HG02588 (cell line): ENCODE measurements around the gene SYT8.

Source experiments
- ATAC-seq: cut with Tn5 transposase; IDR thresholded peaks from one replicate; pipeline ENCODE4 v1.9.1; 2021; ENCODE audit warnings: mild to moderate bottlenecking, moderate library complexity; ENCODE audit not compliant: unreplicated experiment

SYT8 gene

GRCh38 chr11:1831338-1832210, 3.2 kb upstream of the SYT8 start:
- no peak for ATAC-seq

DNA sequence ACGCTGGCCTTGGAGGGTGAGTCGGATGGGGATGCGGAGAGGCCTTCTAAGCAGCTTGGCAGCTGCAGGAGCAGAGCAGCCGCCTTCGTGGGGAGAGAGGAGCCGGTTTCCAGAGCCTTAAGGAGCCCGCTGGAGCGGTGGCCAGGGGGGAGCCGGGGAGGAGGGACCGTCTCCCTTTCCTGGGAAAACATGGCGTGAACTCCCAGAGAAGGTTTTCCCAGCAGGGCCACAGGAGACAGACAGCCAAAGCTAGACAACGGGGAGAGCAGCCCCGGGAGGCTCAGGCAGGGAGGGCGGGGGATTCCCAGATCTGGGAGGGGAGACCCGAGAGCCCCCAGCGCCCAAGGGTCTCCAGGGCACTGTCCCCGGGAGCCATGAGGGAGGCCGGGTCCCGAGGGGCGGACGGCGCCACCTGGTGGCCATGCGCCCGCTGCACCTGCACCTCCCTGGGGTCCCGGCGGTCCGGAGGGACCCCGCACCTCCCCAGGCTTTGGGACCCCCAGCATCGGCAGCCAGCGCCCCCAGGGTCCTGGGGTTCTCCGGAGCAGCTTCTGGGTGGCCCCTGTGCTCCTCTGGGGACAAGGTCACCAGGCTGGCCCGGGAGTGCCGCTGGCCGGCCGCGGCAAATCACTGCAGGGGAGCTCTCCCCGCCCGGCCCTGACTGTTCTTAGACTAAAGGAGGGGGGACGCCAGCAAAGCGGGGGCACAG, 2.4 kb upstream of the SYT8 start:
- no peak for ATAC-seq

GRCh38 chr11:1832920-1833295, 1.9 kb upstream of the SYT8 start:
- no peak for ATAC-seq

- no peak for ATAC-seq
These were observed 654 bp upstream of the SYT8 start for GRCh38 chr11:1834062-1834610.

DNA sequence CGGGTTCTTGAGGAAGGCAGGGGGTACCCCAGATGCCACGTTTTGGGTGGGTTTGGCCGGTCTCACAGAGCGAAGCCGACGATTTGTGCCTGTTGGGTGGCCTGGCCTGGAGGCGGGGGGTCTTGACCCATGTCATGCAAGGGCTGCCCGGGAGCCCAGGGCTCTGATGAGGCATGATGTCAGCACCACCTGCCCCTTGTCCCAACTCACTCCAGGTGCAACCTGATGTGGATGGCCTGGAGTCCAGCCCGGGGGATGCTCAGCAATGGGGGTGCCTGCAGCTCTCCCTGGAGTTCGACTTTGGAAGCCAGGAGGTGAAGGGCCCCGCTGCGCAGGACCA, 851 bp downstream of the SYT8 start:
- ATAC-seq = no peak

DNA sequence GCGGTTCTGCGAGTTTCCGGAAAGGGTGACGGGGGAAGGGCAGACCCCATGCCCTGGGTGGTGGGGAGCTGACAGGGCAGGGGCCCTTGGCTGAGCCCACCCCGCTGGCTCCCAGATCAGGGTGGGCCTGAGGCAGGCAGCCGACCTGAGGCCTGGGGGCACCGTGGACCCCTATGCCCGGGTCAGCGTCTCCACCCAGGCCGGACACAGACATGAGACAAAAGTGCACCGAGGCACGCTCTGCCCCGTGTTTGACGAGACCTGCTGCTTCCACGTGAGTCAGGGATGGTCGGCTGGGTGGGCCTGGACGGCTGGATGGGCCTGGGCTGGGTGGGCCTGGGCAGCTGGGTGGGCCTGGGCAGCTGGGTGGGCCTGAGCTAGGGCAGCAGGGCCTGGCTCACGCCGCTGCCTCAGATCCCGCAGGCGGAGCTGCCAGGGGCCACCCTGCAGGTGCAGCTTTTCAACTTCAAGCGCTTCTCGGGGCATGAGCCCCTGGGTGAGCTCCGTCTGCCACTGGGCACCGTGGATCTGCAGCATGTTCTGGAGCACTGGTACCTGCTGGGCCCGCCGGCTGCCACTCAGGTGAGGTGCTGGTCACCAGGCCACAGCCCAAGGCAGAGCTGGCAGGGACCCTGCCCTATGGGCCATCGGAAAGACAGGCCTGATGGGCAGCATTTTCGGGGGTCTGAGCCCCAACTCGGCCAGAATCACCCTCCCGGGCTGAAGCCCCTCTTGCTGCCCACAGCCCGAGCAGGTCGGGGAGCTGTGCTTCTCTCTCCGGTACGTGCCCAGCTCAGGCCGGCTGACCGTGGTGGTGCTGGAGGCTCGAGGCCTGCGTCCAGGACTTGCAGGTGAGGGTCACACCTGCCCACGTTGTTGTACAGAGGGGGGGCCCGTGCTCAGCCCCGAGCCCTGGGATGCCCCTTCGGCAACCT, 1.5 kb downstream of the SYT8 start:
- ATAC-seq = no peak

DNA sequence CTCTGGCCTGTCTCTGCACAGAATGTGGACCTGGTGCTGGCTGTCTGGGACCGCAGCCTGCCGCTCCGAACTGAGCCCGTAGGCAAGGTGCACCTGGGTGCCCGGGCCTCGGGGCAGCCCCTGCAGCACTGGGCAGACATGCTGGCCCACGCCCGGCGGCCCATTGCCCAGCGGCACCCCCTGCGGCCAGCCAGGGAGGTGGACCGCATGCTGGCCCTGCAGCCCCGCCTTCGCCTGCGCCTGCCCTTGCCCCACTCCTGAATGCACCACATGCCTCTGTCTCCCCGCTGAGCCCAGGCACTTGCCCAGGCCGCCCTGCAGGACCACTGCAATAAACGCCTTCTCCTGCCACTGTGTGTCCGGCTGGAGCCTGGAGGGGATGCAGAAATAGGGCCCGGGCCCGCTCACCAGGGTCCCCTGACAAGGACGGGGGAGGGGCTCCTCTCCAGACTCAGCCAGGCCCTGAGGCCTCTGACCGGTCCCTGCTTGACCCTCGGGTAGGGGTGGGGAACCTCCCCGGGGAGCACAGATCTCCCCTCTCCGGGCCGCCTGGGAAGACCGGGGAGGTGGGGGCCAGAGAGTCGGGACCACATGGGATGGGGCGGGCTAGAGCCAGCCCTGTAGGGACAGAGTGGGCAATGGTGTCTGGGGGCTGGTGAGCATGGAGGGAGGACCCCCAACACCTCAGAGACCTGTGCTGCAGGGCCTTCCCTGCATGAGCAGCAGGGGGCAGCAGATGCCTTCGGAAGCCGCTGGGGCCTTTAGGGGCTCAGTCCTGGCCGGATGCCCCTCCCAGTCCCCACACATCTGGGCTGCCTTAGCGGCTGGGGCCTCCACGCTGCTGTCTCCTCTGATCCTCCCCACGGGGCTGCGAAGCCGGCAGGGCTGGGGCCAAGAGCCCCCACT, 2.6 kb downstream of the SYT8 start:
- no peak for ATAC-seq

DNA sequence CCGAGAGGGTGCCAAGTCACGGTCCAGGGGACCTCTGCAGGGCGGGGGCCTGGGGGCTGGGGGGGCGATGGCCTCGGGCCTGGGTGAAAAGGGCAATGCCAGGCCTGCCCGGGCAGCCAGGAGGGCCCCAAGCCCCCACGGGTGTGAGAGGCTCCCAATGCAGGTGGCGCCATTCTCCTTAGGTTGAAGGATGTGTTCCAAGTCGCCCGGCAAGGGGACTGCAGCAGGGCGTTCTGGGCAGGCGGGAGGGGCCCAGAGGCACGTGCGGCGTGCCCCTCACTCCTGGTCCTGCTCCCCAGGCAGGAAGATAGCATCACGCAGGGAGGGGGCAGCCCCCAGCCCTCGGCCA, 3.3 kb downstream of the SYT8 start:
- ATAC-seq = no peak

- no peak for ATAC-seq
These were observed 3.8 kb downstream of the SYT8 start, which contains the start of gene TNNI2 for GRCh38 chr11:1838426-1839144. Gene TNNI2, plus strand, starts transcription at chr11:1838981. Its CDS starts 716 bp downstream, at chr11:1839697.

DNA sequence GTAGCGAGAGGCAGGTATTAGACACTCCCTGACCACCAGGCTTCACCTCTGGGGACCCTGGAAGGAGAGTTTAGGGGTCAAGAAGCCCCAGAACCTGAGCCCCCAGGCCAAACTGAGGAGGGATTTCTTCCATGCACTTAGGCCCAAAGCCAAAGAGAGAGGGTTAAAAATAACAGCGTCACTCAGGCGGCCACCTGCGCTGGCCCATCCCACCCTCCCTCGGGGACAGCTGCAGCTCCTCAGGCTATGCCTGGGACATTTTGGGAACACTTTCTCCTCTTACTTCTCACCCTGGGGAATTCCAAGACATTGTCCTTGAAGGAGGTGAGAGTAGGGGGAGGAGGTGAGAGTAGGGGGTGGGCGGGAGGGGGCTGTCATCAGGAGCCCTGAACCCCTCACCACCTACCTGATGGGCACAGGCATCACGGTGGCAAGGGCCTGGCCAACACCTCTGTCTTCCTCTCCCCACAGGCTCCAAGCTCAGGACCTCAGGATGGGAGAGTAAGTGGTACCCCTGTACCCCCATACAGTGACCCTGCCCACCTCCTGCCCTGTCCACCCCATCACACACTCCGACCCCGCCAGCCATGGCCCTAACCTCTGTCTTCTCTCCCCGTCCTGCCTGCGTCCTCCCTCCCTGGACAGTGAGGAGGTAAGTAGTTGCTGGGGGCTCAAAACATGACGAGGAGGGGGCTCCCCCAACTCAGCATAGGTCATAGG, 4.6 kb downstream of the SYT8 start:
- ATAC-seq = no peak

- ATAC-seq = no peak
These were observed 5.4 kb downstream of the SYT8 start for GRCh38 chr11:1839924-1840779.

DNA sequence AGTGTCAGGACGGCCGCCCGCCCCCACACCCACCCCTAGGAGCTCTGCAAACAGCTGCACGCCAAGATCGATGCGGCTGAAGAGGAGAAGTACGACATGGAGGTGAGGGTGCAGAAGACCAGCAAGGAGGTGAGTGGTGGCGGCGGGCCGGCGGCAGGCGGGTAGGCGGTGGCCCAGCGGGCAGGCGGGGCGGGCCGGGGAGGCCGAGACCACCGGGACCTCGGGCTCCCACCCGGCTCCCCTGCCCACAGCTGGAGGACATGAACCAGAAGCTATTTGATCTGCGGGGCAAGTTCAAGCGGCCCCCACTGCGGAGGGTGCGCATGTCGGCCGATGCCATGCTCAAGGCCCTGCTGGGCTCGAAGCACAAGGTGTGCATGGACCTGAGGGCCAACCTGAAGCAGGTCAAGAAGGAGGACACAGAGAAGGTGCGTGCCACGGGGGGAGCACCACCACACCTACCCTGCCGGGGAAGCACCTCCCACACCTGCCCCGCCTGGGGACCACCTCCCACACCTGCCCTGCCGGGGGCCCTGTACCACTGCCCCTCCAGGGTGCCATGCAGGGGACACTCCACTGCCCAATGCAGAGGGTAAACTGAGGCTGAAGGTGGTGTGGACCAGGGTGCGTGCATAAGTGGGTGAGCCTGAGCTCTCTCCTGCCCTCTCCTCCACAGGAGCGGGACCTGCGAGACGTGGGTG, 6.1 kb downstream of the SYT8 start:
- ATAC-seq = no peak

GRCh38 chr11:1841511-1842148, 6.8 kb downstream of the SYT8 start:
- no peak for ATAC-seq

DNA sequence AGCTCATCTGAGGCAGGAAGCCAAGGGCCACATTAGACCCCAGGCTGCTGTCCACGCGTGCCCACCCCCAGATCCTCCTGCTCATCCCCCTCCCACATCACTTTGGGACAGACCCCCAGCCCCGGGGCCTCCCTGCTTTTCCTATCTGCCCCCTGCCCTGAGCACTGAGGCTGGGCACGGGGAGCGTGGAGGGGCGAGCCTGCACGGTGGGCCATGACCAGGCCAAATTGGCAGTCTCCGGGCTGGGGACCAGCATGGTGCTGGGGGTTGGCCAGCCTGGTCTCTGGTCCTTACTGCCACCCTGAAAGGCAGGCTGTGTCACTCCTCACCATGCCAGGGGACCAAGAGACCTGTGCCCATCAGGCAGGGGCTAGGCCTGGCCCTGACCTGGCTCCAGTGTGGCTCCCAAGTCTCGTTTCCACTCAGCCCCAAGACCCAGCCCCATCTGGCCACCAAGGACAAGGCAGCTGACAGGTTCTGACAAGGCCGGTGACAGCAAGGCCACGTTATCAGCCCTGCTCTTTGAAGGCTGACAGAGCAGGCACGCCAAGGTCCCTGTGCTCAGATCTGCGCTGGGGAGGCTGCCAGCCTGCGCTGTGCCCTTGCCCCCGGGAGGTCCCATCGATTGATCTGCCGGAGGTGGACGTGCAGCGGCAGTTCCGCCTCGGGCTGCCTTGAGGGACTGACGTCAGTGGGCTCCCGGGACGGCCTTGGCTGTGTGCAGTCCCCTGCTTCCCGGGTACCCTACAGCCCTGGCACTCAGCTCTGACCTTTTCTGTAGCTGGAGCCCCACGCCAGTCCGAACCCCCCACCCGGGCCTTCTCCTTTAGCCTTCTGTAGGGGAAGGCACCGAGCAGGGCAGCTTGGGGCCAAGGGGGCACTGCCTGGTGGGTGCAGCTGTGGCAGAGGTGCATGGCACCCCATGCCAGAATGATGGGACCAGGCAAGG, 7.6 kb downstream of the SYT8 start:
- no peak for ATAC-seq

- no peak for ATAC-seq
These were observed 8.3 kb downstream of the SYT8 start for GRCh38 chr11:1843098-1843473.

DNA sequence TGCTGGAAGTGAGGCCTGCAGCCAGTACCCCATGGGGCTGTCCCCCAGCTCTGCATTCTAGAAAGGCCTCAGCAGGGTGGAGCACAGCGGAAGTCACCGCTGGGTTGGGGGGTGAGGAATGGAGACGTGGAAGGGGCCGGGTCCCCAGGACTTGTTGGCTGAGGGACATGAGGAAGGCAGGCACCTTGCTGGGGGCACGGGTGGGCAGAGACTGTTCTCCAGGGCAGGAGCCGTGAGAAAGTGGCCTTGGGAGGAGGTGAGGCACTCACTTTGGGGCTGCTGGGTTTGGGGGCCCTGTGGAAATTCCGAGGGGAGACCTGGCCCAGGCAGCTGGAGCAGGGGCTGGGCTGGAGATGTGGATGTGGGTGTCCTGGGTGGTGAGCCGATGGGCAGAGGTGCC, 9.0 kb downstream of the SYT8 start:
- no peak for ATAC-seq
